Transverse colon (tissue), 4 donors: ENCODE results near the gene DDX10. TPM values are rescaled to one million over a fixed set of nuclear protein-coding genes. Genes with fewer than 3 reads are reported as not detected.
A peak's percentile ranks its signal among the peaks of the same experiment; 100 is the strongest.

Experiments used
- DNase-seq: peaks from one replicate; pipeline ENCODE4 v3.0.0-alpha.2; 2019
- H3K27ac ChIP-seq, 4 donors: fragments of 200-600 bp; sonication (generic); 2 replicates each; pipeline ENCODE4 v1.5.1; 2016 to 2018; ENCODE audit warnings: inconsistent platforms in 4 of 4
- H3K27me3 ChIP-seq: fragments of 200-600 bp; sonication (generic); 2 replicates; pipeline ENCODE4 v1.5.1; 2017; ENCODE audit warnings: inconsistent platforms
- H3K36me3 ChIP-seq, 4 donors: fragments of 200-600 bp; sonication (generic); 2 replicates each; pipeline ENCODE4 v1.5.1; 2017 to 2019; ENCODE audit warnings: inconsistent platforms in 4 of 4
- H3K4me1 ChIP-seq, 4 donors: fragments of 200-600 bp; sonication (generic); 2 replicates each; pipeline ENCODE4 v1.5.1; 2017 to 2020; ENCODE audit warnings: inconsistent platforms in 4 of 4
- H3K4me3 ChIP-seq, 4 donors: fragments of 200-600 bp; sonication (generic); 1 replicate in 1 of 4; 2 replicates in 3 of 4; pipeline versions ENCODE4 v1.5.1 to v1.6.1; 2017 to 2019; ENCODE audit warnings: inconsistent platforms in 4 of 4
- H3K9me3 ChIP-seq, 2 donors: fragments of 200-600 bp; sonication (generic); 2 replicates each; pipeline ENCODE4 v1.5.1; 2017 to 2019; ENCODE audit warnings: inconsistent platforms in 2 of 2
- EP300 ChIP-seq: sonication (generic); formaldehyde crosslinking; IDR thresholded peaks from one replicate; pipeline ENCODE4 v1.6.1; 2017; ENCODE audit warnings: antibody characterized with exemption, low read depth
- POLR2A ChIP-seq: fragments of 450-650 bp; IDR thresholded peaks from one replicate; pipeline ENCODE4 v1.6.1; 2016; ENCODE audit warnings: antibody characterized with exemption, mild to moderate bottlenecking, moderate library complexity
- POLR2AphosphoS5 ChIP-seq, 3 donors: sonication (generic); formaldehyde crosslinking; IDR thresholded peaks; one replicate each; pipeline ENCODE4 v1.6.1; 2016; ENCODE audit warnings: antibody characterized with exemption in 3 of 3
- WGBS, 2 donors: methylation state at CpG; one replicate each; pipeline ENCODE4 v1.1.5; 2018; ENCODE audit warnings: low coverage in 1 of 2; 5-methylcytosine and 5-hydroxymethylcytosine counted together
- in situ Hi-C, 4 donors: fragments of 200-750 bp; cut with MboI; loops; one replicate each; pipeline versions ENCODE4 v1.15.0 to v1.15.1; 2017; ENCODE audit warnings: low sequenced_read_pairs in 3 of 4, low pct_ligation_motif_present in 1 of 4, low pct_unique_long_range_greater_than_20kb in 1 of 4
- intact Hi-C: fragments of 100-400 bp; cut with DNase I; formaldehyde crosslinking; loops from one replicate; pipeline ENCODE4 v1.15.1; 2023; ENCODE audit warnings: low total_unique reads
- total RNA-seq, 4 donors: library from RNA; depleted of rRNA; stranded (reverse); fragments of >200 nt; gene quantifications; one replicate each; pipeline ENCODE4 v1.1.0, GENCODE V29; 2016
- TF ChIP-seq, protein P1 (sequence below), 5 experiments: fragments of 200-600 bp in 3 of 5; fragments of 450-650 bp in 2 of 5; sonication (generic) in 3 of 5; IDR thresholded peaks; 1 replicate in 2 of 5; 2 replicates in 3 of 5; pipeline ENCODE4 v1.5.1; 2016 to 2017; ENCODE audit warnings: antibody characterized with exemption in 5 of 5, inconsistent platforms in 3 of 5, mild to moderate bottlenecking in 2 of 5, moderate library complexity in 1 of 5

Gene DDX10
- total RNA-seq, 4 donors from 2014 or later: 7.6 to 38.2 (median 12.6) TPM

DNA sequence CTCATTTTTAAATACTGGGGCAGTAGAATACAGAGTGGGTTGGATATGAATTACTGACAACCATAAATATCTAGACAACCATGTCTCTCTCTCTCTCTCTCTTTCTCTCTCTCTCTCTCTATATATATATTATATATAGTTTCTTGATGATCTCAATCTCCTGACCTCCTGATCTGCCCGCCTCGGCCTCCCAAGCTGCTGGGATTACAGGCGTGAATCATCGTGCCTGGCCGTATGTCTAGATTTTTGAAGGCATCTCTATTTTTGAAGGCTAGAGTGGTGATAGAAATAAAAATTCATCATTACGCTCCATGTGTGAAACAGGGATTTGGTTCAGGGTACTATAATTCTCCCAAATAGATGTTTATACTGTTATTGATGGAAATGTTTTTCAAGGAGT lies 84.1 kb downstream of the DDX10 start:
- no peak for DNase-seq
- H3K4me1 ChIP-seq: peaks cover 0 to 3% (median 0%) of the 10 kb centered on the region in 4 donors
- 96 to 98% methylated on average over 6 of the region's 6 CpGs for WGBS, 2 donors
- TF ChIP-seq POLR2A (no peak), EP300 (no peak), POLR2AphosphoS5 (IDR thresholded peaks at IDR 0.05) (no peak)
- TF ChIP-seq, protein P1, sequence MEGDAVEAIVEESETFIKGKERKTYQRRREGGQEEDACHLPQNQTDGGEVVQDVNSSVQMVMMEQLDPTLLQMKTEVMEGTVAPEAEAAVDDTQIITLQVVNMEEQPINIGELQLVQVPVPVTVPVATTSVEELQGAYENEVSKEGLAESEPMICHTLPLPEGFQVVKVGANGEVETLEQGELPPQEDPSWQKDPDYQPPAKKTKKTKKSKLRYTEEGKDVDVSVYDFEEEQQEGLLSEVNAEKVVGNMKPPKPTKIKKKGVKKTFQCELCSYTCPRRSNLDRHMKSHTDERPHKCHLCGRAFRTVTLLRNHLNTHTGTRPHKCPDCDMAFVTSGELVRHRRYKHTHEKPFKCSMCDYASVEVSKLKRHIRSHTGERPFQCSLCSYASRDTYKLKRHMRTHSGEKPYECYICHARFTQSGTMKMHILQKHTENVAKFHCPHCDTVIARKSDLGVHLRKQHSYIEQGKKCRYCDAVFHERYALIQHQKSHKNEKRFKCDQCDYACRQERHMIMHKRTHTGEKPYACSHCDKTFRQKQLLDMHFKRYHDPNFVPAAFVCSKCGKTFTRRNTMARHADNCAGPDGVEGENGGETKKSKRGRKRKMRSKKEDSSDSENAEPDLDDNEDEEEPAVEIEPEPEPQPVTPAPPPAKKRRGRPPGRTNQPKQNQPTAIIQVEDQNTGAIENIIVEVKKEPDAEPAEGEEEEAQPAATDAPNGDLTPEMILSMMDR (IDR thresholded peaks at IDR 0.05): no peak
- H3K36me3 ChIP-seq: no peaks in the 10 kb centered on the region
- in situ Hi-C loops: no loop called here
- no peak overlapping the region for H3K27ac ChIP-seq
- no peaks in the 10 kb centered on the region for H3K27me3 ChIP-seq
- H3K9me3 ChIP-seq: no peaks in the 10 kb centered on the region
- intact Hi-C loops: no loop called here
- no peak overlapping the region for H3K4me3 ChIP-seq

DNA sequence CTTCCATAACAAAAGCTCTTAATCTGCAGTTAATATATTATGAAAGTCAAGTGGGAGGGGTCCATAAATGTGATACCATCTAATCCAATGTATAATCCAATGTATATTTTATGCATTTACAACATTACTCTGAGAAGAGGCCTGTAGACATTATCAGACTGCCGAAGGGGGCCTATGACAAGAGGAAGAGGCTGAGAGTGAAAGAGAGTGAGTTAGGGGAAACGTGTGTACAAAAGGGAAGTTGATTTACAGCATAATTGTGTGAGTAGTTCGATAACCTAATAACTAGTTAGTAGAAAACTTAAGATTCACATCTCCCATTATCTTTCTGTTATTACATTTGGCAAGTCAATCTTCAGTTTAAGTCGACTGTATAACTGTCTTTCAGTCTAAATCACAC lies 86.6 kb downstream of the DDX10 start:
- no peak for DNase-seq
- intact Hi-C loops: no loop called here
- TF ChIP-seq POLR2AphosphoS5 (IDR thresholded peaks at IDR 0.05) (no peak), POLR2A (no peak)
- TF ChIP-seq, protein P1 (IDR thresholded peaks at IDR 0.05): no peak
- in situ Hi-C loops: no loop called here
- H3K9me3 ChIP-seq: no peaks in the 10 kb centered on the region
- WGBS, 2 donors: 72 to 91% methylated on average over 4 of the region's 4 CpGs
- no peaks in the 10 kb centered on the region for H3K36me3 ChIP-seq
- no peak overlapping the region for H3K4me3 ChIP-seq
- H3K27ac ChIP-seq: no peak overlapping the region
- no peaks in the 10 kb centered on the region for H3K27me3 ChIP-seq
- H3K4me1 ChIP-seq: peaks cover 0 to 17% (median 0%) of the 10 kb centered on the region in 4 donors

DNA sequence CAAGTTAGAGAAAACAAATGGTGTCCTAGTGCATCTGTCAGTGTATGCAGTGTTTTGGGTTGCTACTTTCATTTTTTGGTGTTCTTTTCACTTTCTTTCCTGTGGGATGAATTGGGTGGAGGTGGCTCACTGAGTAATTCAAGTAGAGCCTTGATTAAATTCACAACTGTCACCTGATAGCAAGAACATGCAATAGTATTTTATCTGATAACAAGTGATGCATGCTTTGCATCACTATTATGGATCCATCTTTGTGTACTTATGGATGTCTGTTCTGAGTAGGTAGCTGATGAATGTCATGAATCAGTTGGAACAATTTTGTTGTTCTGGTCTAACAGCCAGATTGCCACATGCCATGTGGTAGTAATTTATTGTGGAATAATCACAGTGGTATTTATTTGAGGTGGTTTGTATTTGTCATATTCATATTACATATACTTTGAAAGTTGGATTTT lies 87.5 kb downstream of the DDX10 start:
- H3K27ac ChIP-seq: no peak overlapping the region
- no peak overlapping the region for H3K4me3 ChIP-seq
- H3K9me3 ChIP-seq: no peaks in the 10 kb centered on the region
- in situ Hi-C loops: no loop called here
- H3K4me1 ChIP-seq: peaks cover 0 to 17% (median 0%) of the 10 kb centered on the region in 4 donors
- DNase-seq: no peak
- intact Hi-C loops: no loop called here
- no peaks in the 10 kb centered on the region for H3K27me3 ChIP-seq
- H3K36me3 ChIP-seq: no peaks in the 10 kb centered on the region
- TF ChIP-seq POLR2A (no peak), EP300 (no peak)
- TF ChIP-seq, protein P1 (IDR thresholded peaks at IDR 0.05): no peak

DNA sequence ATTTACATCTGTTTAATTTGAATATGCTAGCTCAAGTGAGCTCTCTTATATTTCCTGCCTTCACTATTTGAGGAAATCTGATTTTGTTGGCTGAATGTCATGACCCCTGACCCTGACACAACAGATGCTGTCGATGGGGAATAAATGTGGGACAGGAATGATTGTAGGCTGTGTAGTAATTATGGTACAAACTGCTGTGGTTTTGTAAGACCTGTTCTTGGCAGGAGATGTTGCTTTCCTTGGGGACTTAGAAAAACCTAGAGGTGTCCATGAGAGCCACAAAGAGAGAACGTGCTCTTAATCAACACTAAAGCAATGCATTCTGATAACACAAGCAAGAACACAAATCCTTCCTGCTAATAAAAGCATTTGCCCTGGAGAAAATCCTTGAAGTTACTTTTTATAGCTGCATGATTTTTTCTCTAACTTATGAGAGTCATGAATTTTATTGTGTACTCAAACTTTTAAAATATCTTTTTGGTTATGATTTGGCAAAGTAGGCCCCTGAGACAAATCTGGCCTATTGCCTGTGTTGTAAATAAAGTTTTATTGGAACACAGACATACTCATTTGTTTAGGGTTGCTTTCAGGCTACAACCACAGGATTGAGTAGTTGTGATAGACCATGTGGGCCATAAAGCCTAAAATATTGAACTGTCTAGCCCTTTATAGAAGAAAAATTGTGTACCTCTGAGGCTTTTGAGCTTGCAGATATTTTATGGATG lies 90.2 kb downstream of the DDX10 start:
- no peak for DNase-seq
- Histone ChIP-seq H3K4me3 (no peak overlapping the region), H3K36me3 (no peaks in the 10 kb centered on the region), H3K27me3 (no peaks in the 10 kb centered on the region), H3K9me3 (no peaks in the 10 kb centered on the region), H3K4me1 (peaks cover 0 to 26% (median 0%) of the 10 kb centered on the region in 4 donors), H3K27ac (peak overlapping the region in 1 of 4 donors; percentile 9)
- in situ Hi-C loops: no loop called here
- intact Hi-C loops: no loop called here
- no peak for TF ChIP-seq EP300
- no peak for TF ChIP-seq POLR2A
- no peak for TF ChIP-seq POLR2AphosphoS5 (IDR thresholded peaks at IDR 0.05)
- 5 to 19% methylated on average over 2 of the region's 2 CpGs for WGBS, 2 donors

DNA sequence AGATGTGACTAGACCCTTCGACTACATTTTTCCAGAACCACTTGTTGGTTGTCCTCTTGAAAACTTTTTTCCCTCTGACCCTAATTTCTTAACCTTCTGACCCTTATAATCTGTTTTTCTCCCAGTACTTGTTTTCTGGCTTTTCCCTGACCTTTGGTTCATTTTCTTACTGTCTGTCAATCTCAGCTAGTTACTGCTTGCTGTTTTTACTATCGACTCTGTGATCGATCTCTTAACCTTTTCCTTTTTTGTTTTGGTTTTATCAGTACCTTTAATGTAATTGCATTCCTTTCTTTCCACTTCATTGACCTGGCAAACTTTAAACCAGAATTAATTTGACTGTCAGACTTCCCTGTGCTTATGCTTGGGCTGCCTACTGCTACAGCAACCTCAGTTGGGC lies 92.8 kb downstream of the DDX10 start:
- Histone ChIP-seq H3K4me1 (peaks cover 0 to 26% (median 0%) of the 10 kb centered on the region in 4 donors), H3K4me3 (no peak overlapping the region), H3K9me3 (no peaks in the 10 kb centered on the region), H3K27ac (no peak overlapping the region), H3K27me3 (no peaks in the 10 kb centered on the region), H3K36me3 (no peaks in the 10 kb centered on the region)
- in situ Hi-C loops: no loop called here
- 87 to 89% methylated on average over 3 of the region's 3 CpGs for whole genome bisulfite sequencing, 2 donors
- TF ChIP-seq, protein P1 (IDR thresholded peaks at IDR 0.05): no peak
- TF ChIP-seq EP300: no peak
- no peak for TF ChIP-seq POLR2A
- no peak for TF ChIP-seq POLR2AphosphoS5 (IDR thresholded peaks at IDR 0.05)
- DNase-seq: no peak
- intact Hi-C loops: no loop called here
